Measurements from ENCODE around the gene HSP90AB1.
A peak's percentile ranks its signal among the peaks of the same experiment; 100 is the strongest.

Gene HSP90AB1

GRCh38 chr6:44269178-44269920 lies 22.4 kb downstream of the HSP90AB1 start:
- H3K27ac Mint-ChIP-seq = no peak overlapping the region
- H3K4me1 Mint-ChIP-seq (ENCODE audit: low read depth) = peaks cover 26% of the 10 kb centered on the region
- intact Hi-C loops (cut with micrococcal nuclease) = loop anchor here (5.0 kb wide), 1 partner anchor 183 kb away; no protein-coding TSS in a partner anchor
- H3K4me3 Mint-ChIP-seq = no peak overlapping the region
- H3K9me3 Mint-ChIP-seq = no peaks in the 10 kb centered on the region
- H3K36me3 Mint-ChIP-seq (ENCODE audit: low read depth) = peaks cover 10% of the 10 kb centered on the region
- H3K27me3 Mint-ChIP-seq = peaks cover 54% of the 10 kb centered on the region

DNA sequence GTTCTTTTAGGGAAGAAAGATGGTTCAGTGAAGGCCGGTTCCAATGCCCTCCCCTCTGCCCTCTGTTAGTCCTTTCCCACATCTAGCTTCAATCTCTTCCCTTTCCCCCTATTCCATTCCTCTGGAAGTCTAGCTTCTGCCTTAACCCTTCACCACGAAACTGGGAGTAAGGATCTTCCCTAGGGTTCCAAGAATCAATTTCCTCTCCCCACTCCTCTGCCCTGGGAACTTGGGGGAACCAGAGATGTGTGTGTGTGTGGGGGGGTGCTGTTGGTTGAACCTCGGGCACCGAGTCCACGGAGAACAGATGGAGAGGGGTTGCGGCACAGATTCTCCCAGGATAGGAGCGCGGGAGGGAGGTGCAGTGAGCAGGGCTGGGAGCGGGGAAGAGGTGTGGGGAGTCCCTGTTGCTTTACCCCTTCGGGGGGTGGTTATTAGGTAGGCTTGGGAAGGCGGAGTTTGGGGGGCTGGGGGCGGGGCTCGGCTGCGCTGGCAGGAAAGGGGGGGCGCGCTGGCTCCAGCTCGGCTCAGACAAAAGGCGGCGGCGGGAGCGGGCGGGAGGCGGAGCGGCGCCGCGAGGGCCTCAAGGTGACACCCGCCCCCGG lies 23.1 kb downstream of the HSP90AB1 start, which contains the start of gene TMEM151B:
TSS of gene TMEM151B (plus strand) at position 530 of the 605 bp plus-strand sequence. CDS start 293 bp downstream, outside the sequence.
- Mint-ChIP-seq H3K27ac (no peak within 1 kb of the TSS), H3K4me1 (ENCODE audit: low read depth) (peaks cover 26% of the 10 kb centered on the region), H3K36me3 (ENCODE audit: low read depth) (peaks cover 3% of the 10 kb centered on the region), H3K9me3 (no peaks in the 10 kb centered on the region), H3K27me3 (peaks cover 60% of the 10 kb centered on the region), H3K4me3 (peak within 1 kb of the TSS; percentile 56)
- intact Hi-C loops (cut with micrococcal nuclease) = loop anchor here (5.0 kb wide), 1 partner anchor 182 kb away; no protein-coding TSS in a partner anchor

- intact Hi-C loops (cut with micrococcal nuclease) = no loop called here
- H3K4me1 Mint-ChIP-seq (ENCODE audit: low read depth) = peaks cover 26% of the 10 kb centered on the region
- H3K4me3 Mint-ChIP-seq = peak overlapping the region; percentile 35
- H3K27me3 Mint-ChIP-seq = peaks cover 68% of the 10 kb centered on the region
- H3K9me3 Mint-ChIP-seq = no peaks in the 10 kb centered on the region
- no peaks in the 10 kb centered on the region for H3K36me3 Mint-ChIP-seq (ENCODE audit: low read depth)
- H3K27ac Mint-ChIP-seq = no peak overlapping the region
Measured at GRCh38 chr6:44270526-44271405, 23.9 kb downstream of the HSP90AB1 start.

DNA sequence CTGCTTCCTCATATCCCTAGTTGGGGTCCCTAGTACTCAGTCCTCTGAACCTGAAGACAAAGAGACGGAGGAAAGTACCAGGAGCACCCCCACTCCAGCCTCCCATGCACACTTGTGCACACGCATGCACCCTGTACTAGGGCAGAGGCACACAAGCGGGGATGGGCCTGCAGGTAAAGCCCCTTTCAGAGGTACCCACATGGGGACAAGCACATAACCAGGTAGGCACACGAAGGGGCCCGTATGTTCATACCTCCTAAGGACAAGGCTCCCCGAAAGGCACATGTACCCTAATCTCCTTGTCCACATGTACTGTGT lies 24.5 kb downstream of the HSP90AB1 start:
- Mint-ChIP-seq H3K4me3 (no peak overlapping the region), H3K4me1 (ENCODE audit: low read depth) (peaks cover 21% of the 10 kb centered on the region), H3K9me3 (no peaks in the 10 kb centered on the region), H3K36me3 (ENCODE audit: low read depth) (no peaks in the 10 kb centered on the region), H3K27me3 (peaks cover 71% of the 10 kb centered on the region), H3K27ac (no peak overlapping the region)
- intact Hi-C loops (cut with micrococcal nuclease) = no loop called here

- no peaks in the 10 kb centered on the region for H3K9me3 Mint-ChIP-seq
- peaks cover 15% of the 10 kb centered on the region for H3K4me1 Mint-ChIP-seq (ENCODE audit: low read depth)
- intact Hi-C loops (cut with micrococcal nuclease) = no loop called here
- H3K27ac Mint-ChIP-seq = no peak overlapping the region
- H3K4me3 Mint-ChIP-seq = no peak overlapping the region
- peaks cover 75% of the 10 kb centered on the region for H3K27me3 Mint-ChIP-seq
- no peaks in the 10 kb centered on the region for H3K36me3 Mint-ChIP-seq (ENCODE audit: low read depth)
Measured at GRCh38 chr6:44271914-44272313, 25.0 kb downstream of the HSP90AB1 start.

DNA sequence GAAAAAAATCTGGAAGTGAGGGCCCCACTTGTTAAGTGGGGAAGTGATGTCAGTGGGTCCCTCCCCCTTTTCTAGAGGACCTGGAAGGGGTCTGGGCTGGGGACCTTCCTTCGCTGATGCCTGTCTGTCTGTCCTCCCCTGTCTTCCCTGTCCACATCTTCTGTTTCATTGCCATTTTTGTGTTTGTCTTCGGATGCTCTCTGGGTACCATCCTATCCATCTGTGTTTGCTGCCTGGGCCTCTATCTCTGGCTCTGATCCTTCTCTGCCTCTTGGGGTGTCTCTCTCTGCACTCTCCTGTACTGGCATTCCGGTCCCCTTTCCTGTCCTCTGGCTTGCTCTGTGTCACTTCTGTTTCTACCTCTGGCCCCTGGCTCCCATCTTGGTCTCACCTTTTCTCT lies 25.6 kb downstream of the HSP90AB1 start:
- no peak overlapping the region for H3K27ac Mint-ChIP-seq
- peaks cover 79% of the 10 kb centered on the region for H3K27me3 Mint-ChIP-seq
- no peaks in the 10 kb centered on the region for H3K9me3 Mint-ChIP-seq
- H3K4me3 Mint-ChIP-seq = no peak overlapping the region
- no peaks in the 10 kb centered on the region for H3K36me3 Mint-ChIP-seq (ENCODE audit: low read depth)
- peaks cover 11% of the 10 kb centered on the region for H3K4me1 Mint-ChIP-seq (ENCODE audit: low read depth)
- intact Hi-C loops (cut with micrococcal nuclease) = no loop called here

DNA sequence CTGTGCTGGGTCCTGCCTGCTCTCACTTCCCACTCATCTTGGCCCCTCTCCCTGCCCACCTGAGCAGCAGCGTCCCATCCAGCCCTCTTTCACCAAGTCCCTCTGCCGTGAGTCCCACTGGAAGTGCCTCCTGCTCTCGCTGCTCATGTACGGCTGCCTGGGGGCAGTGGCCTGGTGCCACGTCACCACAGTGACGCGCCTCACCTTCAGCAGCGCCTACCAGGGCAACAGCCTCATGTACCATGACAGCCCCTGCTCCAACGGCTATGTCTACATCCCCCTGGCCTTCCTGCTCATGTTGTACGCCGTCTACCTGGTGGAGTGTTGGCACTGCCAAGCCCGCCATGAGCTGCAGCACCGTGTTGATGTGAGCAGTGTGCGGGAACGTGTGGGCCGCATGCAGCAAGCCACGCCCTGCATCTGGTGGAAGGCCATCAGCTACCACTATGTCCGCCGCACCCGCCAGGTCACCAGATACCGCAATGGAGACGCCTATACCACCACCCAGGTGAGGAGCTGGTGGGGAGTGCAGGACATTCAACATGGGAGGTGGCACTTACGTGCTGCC lies 26.2 kb downstream of the HSP90AB1 start:
- H3K27me3 Mint-ChIP-seq = peaks cover 84% of the 10 kb centered on the region
- no peaks in the 10 kb centered on the region for H3K9me3 Mint-ChIP-seq
- no peak overlapping the region for H3K4me3 Mint-ChIP-seq
- H3K4me1 Mint-ChIP-seq (ENCODE audit: low read depth) = peaks cover 11% of the 10 kb centered on the region
- H3K27ac Mint-ChIP-seq = no peak overlapping the region
- intact Hi-C loops (cut with micrococcal nuclease) = no loop called here
- H3K36me3 Mint-ChIP-seq (ENCODE audit: low read depth) = no peaks in the 10 kb centered on the region

GRCh38 chr6:44273617-44274016 lies 26.7 kb downstream of the HSP90AB1 start:
- intact Hi-C loops (cut with micrococcal nuclease) = no loop called here
- peaks cover 83% of the 10 kb centered on the region for H3K27me3 Mint-ChIP-seq
- H3K27ac Mint-ChIP-seq = no peak overlapping the region
- no peaks in the 10 kb centered on the region for H3K9me3 Mint-ChIP-seq
- peaks cover 12% of the 10 kb centered on the region for H3K4me1 Mint-ChIP-seq (ENCODE audit: low read depth)
- no peak overlapping the region for H3K4me3 Mint-ChIP-seq
- H3K36me3 Mint-ChIP-seq (ENCODE audit: low read depth) = no peaks in the 10 kb centered on the region

- Mint-ChIP-seq H3K27ac (no peak overlapping the region), H3K4me3 (no peak overlapping the region), H3K4me1 (ENCODE audit: low read depth) (peaks cover 16% of the 10 kb centered on the region), H3K27me3 (peaks cover 80% of the 10 kb centered on the region), H3K36me3 (ENCODE audit: low read depth) (no peaks in the 10 kb centered on the region), H3K9me3 (no peaks in the 10 kb centered on the region)
- intact Hi-C loops (cut with micrococcal nuclease) = no loop called here
Measured at GRCh38 chr6:44275271-44275748, 28.4 kb downstream of the HSP90AB1 start.

- no peaks in the 10 kb centered on the region for H3K36me3 Mint-ChIP-seq (ENCODE audit: low read depth)
- peak overlapping the region; percentile 10 for H3K4me3 Mint-ChIP-seq
- intact Hi-C loops (cut with micrococcal nuclease) = no loop called here
- no peaks in the 10 kb centered on the region for H3K9me3 Mint-ChIP-seq
- H3K27me3 Mint-ChIP-seq = peaks cover 82% of the 10 kb centered on the region
- peaks cover 16% of the 10 kb centered on the region for H3K4me1 Mint-ChIP-seq (ENCODE audit: low read depth)
- no peak overlapping the region for H3K27ac Mint-ChIP-seq
Measured at GRCh38 chr6:44275749-44276648, 29.1 kb downstream of the HSP90AB1 start.

- intact Hi-C loops (cut with micrococcal nuclease) = no loop called here
- Mint-ChIP-seq H3K36me3 (ENCODE audit: low read depth) (no peaks in the 10 kb centered on the region), H3K27me3 (peaks cover 74% of the 10 kb centered on the region), H3K9me3 (no peaks in the 10 kb centered on the region), H3K4me3 (no peak overlapping the region), H3K27ac (no peak overlapping the region), H3K4me1 (ENCODE audit: low read depth) (peaks cover 16% of the 10 kb centered on the region)
Measured at GRCh38 chr6:44276667-44277640, 30.1 kb downstream of the HSP90AB1 start.

- intact Hi-C loops (cut with micrococcal nuclease) = no loop called here
- peaks cover 72% of the 10 kb centered on the region for H3K27me3 Mint-ChIP-seq
- H3K4me3 Mint-ChIP-seq = no peak overlapping the region
- H3K36me3 Mint-ChIP-seq (ENCODE audit: low read depth) = no peaks in the 10 kb centered on the region
- no peaks in the 10 kb centered on the region for H3K9me3 Mint-ChIP-seq
- H3K27ac Mint-ChIP-seq = no peak overlapping the region
- peaks cover 16% of the 10 kb centered on the region for H3K4me1 Mint-ChIP-seq (ENCODE audit: low read depth)
Measured at GRCh38 chr6:44277763-44278162, 30.9 kb downstream of the HSP90AB1 start.

All from dendritic cell treated with granulocyte-macrophage colony-stimulating factor and Interleukin-4, amounts not matched to agents 40 ng/mL and 50 ng/mL, for 4 days (primary cell).